Activated CD8-positive, alpha-beta memory T cell treated with anti-CD3 and anti-CD28 coated beads, Interleukin-2, amount 50 U/mL, for 48 hours (primary cell): Measurements from ENCODE around the gene LRRN2.

Experiments
- DNase-seq: peaks from one replicate; pipeline ENCODE4 v3.0.0-alpha.2; 2020

Gene LRRN2

DNA sequence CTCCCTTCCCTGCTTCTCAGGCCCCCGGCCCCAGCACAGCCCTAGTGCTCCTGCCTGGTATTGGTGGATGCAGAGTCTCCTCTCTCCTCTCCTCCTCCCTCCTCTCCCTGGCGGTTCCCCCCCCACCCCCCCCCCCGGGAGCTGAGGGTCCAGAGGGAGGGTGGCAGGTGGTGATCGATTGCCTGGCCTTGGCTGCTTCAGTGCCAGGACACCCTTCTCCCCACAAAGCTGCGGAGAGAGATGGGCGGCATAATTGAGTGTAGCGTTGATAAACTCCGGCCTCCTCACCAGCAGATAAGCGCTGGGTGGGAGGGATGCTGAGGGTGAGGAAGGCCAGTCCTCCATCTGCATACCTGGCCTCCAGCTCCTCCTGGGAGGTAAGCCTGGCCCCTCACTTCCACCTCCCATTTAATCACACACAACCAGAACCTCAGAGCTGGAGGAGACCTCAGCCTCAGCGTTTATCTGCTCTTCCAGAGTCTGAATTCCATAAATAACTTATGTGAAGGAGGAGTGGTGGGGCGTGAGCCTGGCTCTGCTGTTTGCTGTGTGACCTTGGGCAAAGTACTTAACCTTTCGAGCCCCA, 60.8 kb downstream of the LRRN2 start:
- no peak for DNase-seq

DNA sequence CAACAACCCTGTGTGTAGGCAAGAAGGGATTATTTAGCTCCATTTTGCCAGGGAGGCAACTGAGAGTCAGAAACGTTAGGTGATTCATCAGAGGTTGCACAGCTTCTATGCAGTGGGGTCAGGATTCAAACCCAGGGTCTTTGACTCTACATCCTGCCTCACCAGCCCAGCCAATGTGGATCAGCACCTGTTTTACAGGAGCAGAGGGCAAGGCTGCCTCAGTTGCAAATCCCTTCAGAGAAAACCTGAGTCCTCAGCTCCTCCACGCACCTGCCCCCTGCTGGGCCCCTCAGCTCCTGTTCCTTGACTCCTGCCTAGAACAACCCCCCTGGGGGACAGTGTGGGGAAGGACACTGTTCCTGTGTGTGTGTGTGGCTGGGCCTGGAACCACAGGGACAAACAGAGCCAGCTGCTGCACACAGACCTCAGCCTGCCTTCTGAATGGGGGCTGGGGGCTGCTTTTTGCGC, 61.6 kb downstream of the LRRN2 start:
- no peak for DNase-seq

DNA sequence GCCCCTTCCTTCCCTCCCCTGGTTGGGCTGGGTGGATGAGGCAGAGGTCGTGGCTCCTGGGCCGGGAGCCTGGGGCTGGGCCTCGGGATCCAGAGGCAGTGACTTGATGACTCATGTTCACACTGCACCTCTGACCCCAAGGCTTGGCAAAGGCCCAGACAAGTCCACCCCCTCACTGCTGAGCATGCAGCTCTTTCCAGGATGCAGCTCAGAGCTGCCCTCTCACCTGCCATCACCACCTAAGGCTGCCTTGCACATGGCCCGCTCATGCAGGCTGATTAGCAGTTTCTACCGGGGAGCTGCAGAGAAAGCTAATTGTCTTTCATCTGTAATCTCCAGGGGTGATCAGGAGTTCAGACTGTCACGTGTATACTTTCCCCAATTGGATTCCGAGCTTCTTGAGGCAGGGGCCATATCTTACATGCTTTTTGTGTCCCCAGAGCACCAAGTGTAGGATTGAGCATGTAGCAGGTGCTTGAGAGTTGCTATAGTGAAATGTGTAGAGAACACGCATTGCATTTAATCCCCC, 62.1 kb downstream of the LRRN2 start:
- DNase-seq = no peak

GRCh38 chr1:204621996-204622395, 63.5 kb downstream of the LRRN2 start:
- no peak for DNase-seq

DNA sequence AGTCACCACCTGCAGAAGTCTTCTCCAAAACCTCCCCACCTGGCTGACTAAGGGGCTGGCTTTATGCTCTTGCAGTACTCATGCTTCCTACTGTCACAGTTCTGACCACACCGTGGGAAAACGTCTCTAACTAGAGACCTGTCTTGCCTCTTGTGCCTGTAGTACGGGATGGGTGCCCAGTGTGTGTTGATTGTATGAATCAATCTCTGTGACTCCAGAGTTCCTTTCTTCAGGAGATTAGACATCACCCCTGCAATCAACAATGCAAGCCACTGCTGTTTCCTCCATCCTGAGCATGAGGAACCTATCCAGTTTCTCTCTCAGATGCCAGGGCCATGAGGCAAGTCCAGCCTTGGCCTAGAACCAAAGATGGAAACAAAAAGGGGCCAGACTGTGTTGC, 64.1 kb downstream of the LRRN2 start:
- DNase-seq = no peak

DNA sequence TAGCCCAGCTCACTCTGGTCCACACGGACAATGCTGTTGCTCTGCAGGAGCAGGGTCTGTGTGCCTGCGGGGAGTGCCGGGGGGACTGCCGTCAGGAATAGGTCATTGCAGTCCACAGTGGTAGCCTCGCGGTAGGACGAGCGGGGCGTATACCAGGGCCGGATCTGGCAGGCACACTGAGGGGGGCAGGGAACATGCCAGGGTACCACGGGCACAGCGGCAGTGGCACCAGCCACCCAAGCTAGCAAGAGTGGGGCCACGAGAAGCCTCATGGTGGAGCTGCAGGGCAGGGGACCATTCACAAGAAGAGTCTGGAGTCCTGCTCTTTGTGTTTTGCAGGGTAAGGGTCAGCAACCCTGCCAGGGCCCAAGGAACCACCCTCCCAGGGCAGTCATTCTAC, 65.8 kb downstream of the LRRN2 start:
- no peak for DNase-seq

DNA sequence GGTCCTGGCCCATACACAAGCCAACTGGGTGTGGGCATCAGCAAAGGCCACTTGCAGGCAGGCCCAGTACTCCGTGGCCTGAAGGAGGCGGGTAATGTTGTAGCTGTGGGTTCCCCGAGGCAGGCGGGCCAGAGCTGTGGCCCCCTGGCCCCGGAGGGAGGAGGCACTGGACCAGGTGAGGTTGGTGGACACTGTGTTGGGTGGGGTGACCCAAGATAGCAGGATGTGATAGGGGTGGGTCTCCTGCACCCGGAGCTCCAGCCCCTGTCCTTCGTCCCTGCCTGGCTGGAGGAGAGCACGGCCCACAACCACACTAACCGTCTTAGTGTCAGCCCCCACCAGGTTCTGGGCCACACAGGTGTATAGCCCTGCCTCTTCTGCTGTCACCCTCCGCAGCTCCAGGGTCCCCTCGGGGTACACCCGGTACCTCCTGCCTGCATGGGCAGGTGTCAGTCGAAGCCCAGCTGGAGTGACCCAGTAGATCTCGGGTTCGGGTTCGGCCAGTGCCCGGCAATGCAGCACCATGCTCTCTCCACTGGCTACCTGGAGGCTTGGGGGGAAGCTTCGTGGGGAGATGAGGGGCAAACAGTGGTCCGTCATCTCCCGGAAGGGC, 67.3 kb downstream of the LRRN2 start:
- no peak for DNase-seq

- no peak for DNase-seq
Observed at GRCh38 chr1:204617256-204618147, 68.0 kb downstream of the LRRN2 start.

GRCh38 chr1:204616641-204617040, 68.9 kb downstream of the LRRN2 start:
- no peak for DNase-seq

DNA sequence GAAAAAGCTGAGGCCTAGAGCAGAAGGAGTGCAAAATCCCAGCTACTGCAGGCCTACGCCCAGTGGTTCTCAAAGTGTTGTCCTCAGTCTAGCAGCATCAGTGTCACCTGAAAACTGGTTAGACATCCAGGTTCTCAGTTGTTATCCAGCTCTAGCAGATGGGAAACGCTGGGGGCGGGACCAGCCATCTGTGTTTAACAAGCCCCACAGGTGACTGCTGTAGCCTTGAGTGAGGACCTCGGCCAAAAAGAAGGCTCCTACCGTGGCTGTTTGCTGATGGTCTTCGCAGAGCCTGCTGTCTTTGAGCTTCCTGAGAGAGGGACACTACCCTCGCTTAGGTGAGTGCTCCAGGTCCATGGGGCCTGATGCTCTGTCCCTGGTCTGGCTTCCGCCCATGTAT, 69.7 kb downstream of the LRRN2 start:
- no peak for DNase-seq

GRCh38 chr1:204613636-204614035, 71.9 kb downstream of the LRRN2 start:
- no peak for DNase-seq

GRCh38 chr1:204612326-204612725, 73.2 kb downstream of the LRRN2 start:
- no peak for DNase-seq

- no peak for DNase-seq
Observed at GRCh38 chr1:204611036-204611435, 74.5 kb downstream of the LRRN2 start.

- DNase-seq = no peak
Observed at GRCh38 chr1:204607910-204608309, 77.6 kb downstream of the LRRN2 start.

DNA sequence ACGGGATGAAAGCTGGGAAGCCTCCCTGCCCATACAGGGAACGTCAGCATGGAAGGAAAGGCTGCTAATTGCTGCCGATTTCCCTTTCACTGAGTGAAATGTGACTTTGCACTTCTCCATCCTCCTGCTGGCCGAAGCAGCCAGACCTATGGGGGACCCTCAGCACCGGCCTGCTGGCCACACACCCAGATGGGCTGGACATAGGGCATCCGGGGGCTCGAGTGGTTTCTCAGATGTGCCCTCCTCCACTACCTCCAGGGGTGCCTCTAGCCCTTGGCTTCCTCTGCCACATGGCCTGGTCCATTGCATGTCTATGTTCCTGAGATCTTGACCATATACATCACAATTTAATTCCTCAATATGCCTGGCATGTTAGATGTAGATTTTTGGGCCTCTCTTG, 79.7 kb downstream of the LRRN2 start:
- no peak for DNase-seq

- no peak for DNase-seq
Observed at GRCh38 chr1:204602871-204603542, 82.5 kb downstream of the LRRN2 start.

- DNase-seq = no peak
Observed at GRCh38 chr1:204602111-204602579, 83.4 kb downstream of the LRRN2 start.

DNA sequence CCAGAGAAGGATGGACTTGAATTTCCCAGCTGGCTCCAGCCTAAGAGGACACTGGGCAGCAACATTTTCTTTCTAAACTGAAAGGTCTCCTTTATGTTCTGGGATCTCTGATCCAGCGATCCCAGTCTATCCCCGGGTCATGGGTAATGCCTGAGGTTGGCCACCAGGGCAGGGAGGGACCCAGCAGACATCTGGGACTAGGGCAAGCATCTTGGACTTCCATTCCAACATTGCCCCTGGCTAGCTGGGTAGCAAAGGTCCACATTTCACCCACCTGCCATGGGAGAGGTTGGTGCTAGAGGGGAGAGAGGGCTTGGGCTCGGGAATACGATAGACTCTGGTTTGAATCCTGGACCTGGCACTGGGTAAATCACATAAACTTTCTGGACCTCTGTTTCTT, 84.6 kb downstream of the LRRN2 start:
- DNase-seq = no peak

DNA sequence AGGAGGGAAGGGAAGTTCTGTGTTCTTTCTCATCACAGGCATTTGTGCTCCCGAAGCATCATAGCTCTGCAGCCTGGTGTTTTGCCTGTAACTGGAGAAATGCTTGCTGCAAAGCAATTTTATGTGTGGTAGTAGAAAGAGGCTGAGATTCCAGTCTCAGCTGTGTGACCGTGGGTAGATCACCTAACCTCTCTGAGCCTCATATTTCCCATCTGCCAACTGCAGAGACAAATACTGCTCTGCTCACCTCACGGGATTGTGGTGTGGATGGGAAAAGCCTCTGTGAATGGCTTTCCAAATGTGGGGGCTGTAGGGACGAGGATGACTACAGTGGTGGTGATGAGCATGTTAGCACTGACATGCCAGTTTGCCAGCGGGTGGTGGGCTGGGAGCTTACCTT, 85.3 kb downstream of the LRRN2 start:
- no peak for DNase-seq

- DNase-seq = no peak
Observed at GRCh38 chr1:204599596-204599995, 85.9 kb downstream of the LRRN2 start.

DNA sequence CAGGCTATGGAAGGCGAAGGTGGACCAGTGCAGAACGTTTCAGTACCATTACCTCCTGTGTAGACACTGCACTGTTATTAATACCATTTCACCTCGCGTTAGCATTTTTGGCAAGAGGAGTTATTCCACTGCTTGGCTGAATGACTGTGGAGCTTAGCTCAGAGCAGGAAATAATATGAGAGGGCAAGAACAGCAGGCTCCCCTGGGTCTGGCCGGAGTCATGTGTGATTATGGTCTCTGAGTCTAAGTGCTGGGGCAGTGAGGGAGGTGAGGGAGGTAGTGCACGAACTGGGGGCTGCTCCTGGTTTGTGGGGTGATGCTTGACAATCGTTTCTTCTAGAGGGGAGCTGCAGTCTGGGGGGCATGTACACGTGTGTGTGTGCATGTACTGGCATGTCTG, 86.4 kb downstream of the LRRN2 start:
- no peak for DNase-seq

DNA sequence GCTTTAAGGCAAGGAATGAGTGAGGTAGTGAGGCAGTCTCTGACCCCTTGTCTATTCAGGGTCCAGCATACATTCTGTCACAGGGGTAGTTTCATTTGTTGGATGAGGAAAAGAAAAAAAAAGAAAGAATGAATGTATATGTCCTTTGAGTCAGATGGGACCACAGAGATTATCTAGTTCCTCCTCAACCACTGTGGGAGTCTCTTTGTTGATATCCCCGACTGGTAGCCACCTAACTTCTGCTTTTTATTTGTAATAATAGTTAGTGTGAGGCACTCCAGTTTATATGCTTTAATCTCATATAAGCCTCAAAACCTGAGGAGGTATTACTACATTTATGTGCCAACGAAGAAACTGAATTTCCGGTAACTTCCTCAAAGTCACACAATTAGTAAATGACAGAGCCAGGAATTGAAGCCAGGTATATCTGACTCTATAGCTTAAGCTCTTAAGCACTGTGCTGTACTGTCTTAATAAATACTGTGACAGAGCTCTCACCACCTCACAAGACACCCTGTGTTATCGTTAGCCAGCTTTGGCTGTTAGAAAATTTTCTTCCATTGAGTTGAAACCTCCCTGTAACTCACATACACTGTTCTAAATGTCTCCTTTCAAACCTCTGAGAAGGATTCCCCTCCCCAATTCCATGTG, 87.1 kb downstream of the LRRN2 start:
- no peak for DNase-seq
